Caco-2 (cell line): Measurements from ENCODE around the gene MMP8. TPM values are rescaled to one million over a fixed set of nuclear protein-coding genes. Genes with fewer than 3 reads are reported as not detected.

Experiments
- Bru-seq: library from RNA; stranded (reverse); fragments of 400-500 nt; gene quantifications from one replicate; lab custom pipeline; 2021; lab: Mats Ljungman, UMichigan
- BruChase-seq, 2 experiments: library from RNA; stranded (reverse); fragments of 400-500 nt; gene quantifications; one replicate each; lab custom pipeline; 2021; lab: Mats Ljungman, UMichigan
- BruUV-seq: library from RNA; stranded (reverse); fragments of 400-500 nt; replicated peaks from 2 replicates; lab custom pipeline; 2021; lab: Mats Ljungman, UMichigan
- CTCF ChIA-PET: fragments of 300-600 bp; sonication (Branson Sonifier 250); formaldehyde crosslinking; loops from one replicate; lab custom pipeline; 2022; ENCODE audit warnings: antibody characterized with exemption; lab: Charles Lee
- POLR2A ChIA-PET: fragments of 300-600 bp; sonication (Branson Sonifier 250); formaldehyde crosslinking; loops from one replicate; lab custom pipeline; 2022; ENCODE audit warnings: antibody characterized with exemption; lab: Charles Lee
- DNase-seq, 2 experiments: peaks; one replicate each; pipeline versions ENCODE4 v3.0.0 to v3.0.0-alpha.2; 2020 to 2022
- H3K27me3 ChIP-seq: replicated peaks from 2 replicates; pipeline ENCODE4 v1.6.0; 2011; ENCODE audit warnings: low read length; ENCODE audit not compliant: control insufficient read depth, insufficient read depth
- H3K36me3 ChIP-seq: 2 replicates; pipeline ENCODE4 v1.5.1; 2011; ENCODE audit warnings: low read length; ENCODE audit not compliant: control insufficient read depth, insufficient read depth
- H3K4me1 ChIP-seq: fragments of 250-450 bp; sonication (Bioruptor Pico); 2 replicates; pipeline ENCODE4 v1.5.1; 2020; ENCODE audit warnings: mild to moderate bottlenecking
- H3K4me3 ChIP-seq: 2 replicates; pipeline ENCODE4 v1.5.1; 2011; ENCODE audit warnings: low read depth, mild to moderate bottlenecking, control low read depth, low read length
- H3K9me3 ChIP-seq: fragments of 250-450 bp; sonication (Bioruptor Pico); 2 replicates; pipeline ENCODE4 v1.5.1; 2020; ENCODE audit warnings: mild to moderate bottlenecking, moderate library complexity
- H3K27ac Mint-ChIP-seq: one replicate; pipeline ENCODE4 v1.8.0; 2022; ENCODE audit warnings: mixed read lengths; ENCODE audit not compliant: unreplicated experiment
- H3K27me3 Mint-ChIP-seq: one replicate; pipeline ENCODE4 v1.8.0; 2022; ENCODE audit warnings: mixed read lengths; ENCODE audit not compliant: insufficient read depth, unreplicated experiment
- H3K36me3 Mint-ChIP-seq: one replicate; pipeline ENCODE4 v1.8.0; 2022; ENCODE audit warnings: mild to moderate bottlenecking, mixed read lengths; ENCODE audit not compliant: insufficient read depth, unreplicated experiment
- H3K4me1 Mint-ChIP-seq: one replicate; pipeline ENCODE4 v1.8.0; 2022; ENCODE audit warnings: low read depth, mixed read lengths; ENCODE audit not compliant: unreplicated experiment
- H3K4me3 Mint-ChIP-seq: one replicate; pipeline ENCODE4 v1.8.0; 2022; ENCODE audit warnings: mild to moderate bottlenecking, moderate library complexity, mixed read lengths; ENCODE audit not compliant: unreplicated experiment
- H3K9me3 Mint-ChIP-seq: one replicate; pipeline ENCODE4 v1.8.0; 2022; ENCODE audit warnings: mixed read lengths; ENCODE audit not compliant: unreplicated experiment
- intact Hi-C: fragments of 100-400 bp; cut with micrococcal nuclease; formaldehyde crosslinking; loops from one replicate; pipeline ENCODE4 v1.10.0; 2022; ENCODE audit not compliant: unreplicated experiment
- long read RNA-seq: library from polyadenylated mRNA; stranded (forward); transcript quantifications from one replicate; pipeline ENCODE4 v2.0.0, GENCODE V29; 2022
- total RNA-seq: library from RNA; stranded (reverse); gene quantifications from 2 replicates; pipeline ENCODE4 v1.2.3, GENCODE V29; 2022
- TF ChIP-seq, protein P1 (sequence below), 2 experiments: fragments of 200-600 bp in 1 of 2; IDR thresholded peaks; 1 replicate in 1 of 2; 2 replicates in 1 of 2; pipeline versions ENCODE4 v1.5.1 to v1.8.0; 2011 to 2022; ENCODE audit warnings: antibody characterized with exemption in 1 of 2, control low read depth in 1 of 2, inconsistent platforms in 1 of 2, low read depth in 1 of 2, low read length in 1 of 2, mild to moderate bottlenecking in 1 of 2, moderate library complexity in 1 of 2; ENCODE audit not compliant: insufficient read depth in 1 of 2, severe bottlenecking in 1 of 2, unreplicated experiment in 1 of 2

The MMP8 gene, protein sequence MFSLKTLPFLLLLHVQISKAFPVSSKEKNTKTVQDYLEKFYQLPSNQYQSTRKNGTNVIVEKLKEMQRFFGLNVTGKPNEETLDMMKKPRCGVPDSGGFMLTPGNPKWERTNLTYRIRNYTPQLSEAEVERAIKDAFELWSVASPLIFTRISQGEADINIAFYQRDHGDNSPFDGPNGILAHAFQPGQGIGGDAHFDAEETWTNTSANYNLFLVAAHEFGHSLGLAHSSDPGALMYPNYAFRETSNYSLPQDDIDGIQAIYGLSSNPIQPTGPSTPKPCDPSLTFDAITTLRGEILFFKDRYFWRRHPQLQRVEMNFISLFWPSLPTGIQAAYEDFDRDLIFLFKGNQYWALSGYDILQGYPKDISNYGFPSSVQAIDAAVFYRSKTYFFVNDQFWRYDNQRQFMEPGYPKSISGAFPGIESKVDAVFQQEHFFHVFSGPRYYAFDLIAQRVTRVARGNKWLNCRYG
- total RNA-seq (not detected in 2 replicates), Bru-seq, nascent RNA (not detected), BruChase-seq, experiment 1, labeled RNA remaining after a 2-hour chase (not detected), BruChase-seq, experiment 2, labeled RNA remaining after a 6-hour chase (not detected)
- long read RNA-seq, result 0 reads

DNA sequence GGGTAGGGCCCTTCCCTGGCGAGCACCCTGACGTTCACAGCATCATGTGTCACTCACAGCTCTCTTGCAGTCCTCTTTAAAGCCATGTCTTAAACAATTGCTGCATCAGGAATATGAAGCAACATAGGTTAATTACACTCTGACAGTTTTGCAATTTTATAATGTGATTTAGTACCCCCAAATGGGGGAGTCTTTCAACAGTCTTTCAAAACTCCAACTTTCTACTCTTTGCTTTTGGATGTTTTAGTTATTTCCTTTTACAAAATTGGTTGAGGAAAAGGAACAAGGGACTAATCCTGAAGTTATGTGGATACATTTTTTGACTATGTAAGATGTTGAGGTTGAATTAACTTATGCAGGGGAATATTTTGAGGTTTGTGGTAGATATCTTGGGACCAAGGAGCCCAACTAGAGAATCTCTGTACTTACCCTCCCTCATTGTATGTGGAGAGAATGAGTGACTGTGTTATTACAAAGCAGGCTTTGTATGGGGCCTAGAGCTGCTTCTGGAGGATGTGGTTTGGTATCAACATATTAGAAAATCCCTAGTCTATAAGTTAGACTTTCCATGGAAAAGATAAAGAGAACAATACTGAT, at the start of gene MMP8:
Gene MMP8 (minus strand): TSS at position 51 of the 597 bp plus-strand sequence. CDS start 99 bp downstream, outside the sequence.
- H3K4me1 ChIP-seq, result no peaks in the 10 kb centered on the region
- Mint-ChIP-seq H3K9me3 (no peaks in the 10 kb centered on the region), H3K27ac (no peak within 1 kb of the TSS), H3K4me1 (no peaks in the 10 kb centered on the region), H3K4me3 (no peak within 1 kb of the TSS), H3K27me3 (peaks cover 5% of the 10 kb centered on the region), H3K36me3 (no peaks in the 10 kb centered on the region)
- CTCF ChIA-PET, result no interaction called here
- no peak within 1 kb of the TSS for H3K4me3 ChIP-seq
- TF ChIP-seq, protein P1, sequence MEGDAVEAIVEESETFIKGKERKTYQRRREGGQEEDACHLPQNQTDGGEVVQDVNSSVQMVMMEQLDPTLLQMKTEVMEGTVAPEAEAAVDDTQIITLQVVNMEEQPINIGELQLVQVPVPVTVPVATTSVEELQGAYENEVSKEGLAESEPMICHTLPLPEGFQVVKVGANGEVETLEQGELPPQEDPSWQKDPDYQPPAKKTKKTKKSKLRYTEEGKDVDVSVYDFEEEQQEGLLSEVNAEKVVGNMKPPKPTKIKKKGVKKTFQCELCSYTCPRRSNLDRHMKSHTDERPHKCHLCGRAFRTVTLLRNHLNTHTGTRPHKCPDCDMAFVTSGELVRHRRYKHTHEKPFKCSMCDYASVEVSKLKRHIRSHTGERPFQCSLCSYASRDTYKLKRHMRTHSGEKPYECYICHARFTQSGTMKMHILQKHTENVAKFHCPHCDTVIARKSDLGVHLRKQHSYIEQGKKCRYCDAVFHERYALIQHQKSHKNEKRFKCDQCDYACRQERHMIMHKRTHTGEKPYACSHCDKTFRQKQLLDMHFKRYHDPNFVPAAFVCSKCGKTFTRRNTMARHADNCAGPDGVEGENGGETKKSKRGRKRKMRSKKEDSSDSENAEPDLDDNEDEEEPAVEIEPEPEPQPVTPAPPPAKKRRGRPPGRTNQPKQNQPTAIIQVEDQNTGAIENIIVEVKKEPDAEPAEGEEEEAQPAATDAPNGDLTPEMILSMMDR (IDR thresholded peaks at IDR 0.05; ENCODE audit: insufficient read depth in 1 of 2, low read depth in 1 of 2, low read length in 1 of 2, severe bottlenecking in 1 of 2, unreplicated experiment in 1 of 2), result no peak
- DNase-seq, result no peak
- intact Hi-C loops, result no loop called here
- no peaks in the 10 kb centered on the region for H3K27me3 ChIP-seq
- BruUV-seq, result no TSS peak
- no peaks in the 10 kb centered on the region for H3K9me3 ChIP-seq
- no peaks in the 10 kb centered on the region for H3K36me3 ChIP-seq
- POLR2A ChIA-PET, result no interaction called here

DNA sequence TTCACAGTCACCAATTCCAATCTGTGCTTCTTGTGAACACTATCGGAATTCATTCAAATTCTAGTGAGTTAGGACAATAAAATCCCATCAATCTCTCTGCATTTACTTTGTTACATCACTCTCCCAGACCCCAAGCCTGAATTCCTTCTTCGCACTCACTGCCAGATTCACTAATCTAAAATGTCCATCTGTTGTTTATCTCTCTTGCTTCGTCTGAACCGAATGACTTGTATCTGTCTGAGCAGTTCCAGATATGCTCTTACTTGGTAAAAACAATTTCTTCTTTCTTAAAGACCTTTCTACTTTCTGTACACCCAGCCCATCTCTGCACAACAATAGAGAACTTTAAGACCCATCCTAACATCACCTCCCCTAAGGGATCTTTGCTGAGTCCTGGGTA, 48.6 kb upstream of the MMP8 start:
- H3K27me3 Mint-ChIP-seq, result no peaks in the 10 kb centered on the region
- BruUV-seq, result no TSS peak
- H3K9me3 Mint-ChIP-seq, result peaks cover 12% of the 10 kb centered on the region
- DNase-seq, result no peak
- no peaks in the 10 kb centered on the region for H3K36me3 ChIP-seq
- H3K36me3 Mint-ChIP-seq, result peaks cover 11% of the 10 kb centered on the region
- POLR2A ChIA-PET, result no interaction called here
- H3K27ac Mint-ChIP-seq, result no peak overlapping the region
- H3K4me1 Mint-ChIP-seq, result no peaks in the 10 kb centered on the region
- TF ChIP-seq, protein P1 (IDR thresholded peaks at IDR 0.05; ENCODE audit: insufficient read depth in 1 of 2, low read depth in 1 of 2, low read length in 1 of 2, severe bottlenecking in 1 of 2, unreplicated experiment in 1 of 2), result no peak
- H3K9me3 ChIP-seq, result no peaks in the 10 kb centered on the region
- H3K4me3 ChIP-seq, result no peak overlapping the region
- H3K27me3 ChIP-seq, result no peaks in the 10 kb centered on the region
- no peaks in the 10 kb centered on the region for H3K4me1 ChIP-seq
- intact Hi-C loops, result no loop called here
- no peak overlapping the region for H3K4me3 Mint-ChIP-seq
- CTCF ChIA-PET, result no interaction called here

DNA sequence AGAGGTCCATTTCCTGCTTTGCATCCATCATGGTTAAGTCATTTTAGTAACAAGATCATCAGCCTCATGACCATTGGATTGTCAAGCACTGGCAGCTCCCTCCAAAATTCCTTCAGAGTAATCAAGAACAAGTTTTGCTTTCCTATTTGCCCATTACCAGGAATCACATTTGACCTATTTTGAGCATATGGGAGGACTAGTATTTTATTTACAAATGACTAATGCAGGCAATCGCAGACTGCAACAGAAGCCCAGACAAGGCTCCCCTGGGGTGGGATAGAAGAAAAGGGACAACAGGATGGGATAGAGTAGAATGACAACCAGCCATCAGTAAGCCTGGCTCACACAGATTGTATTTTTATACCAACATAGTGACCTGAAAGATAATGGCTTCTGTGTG, 46.6 kb upstream of the MMP8 start:
- Mint-ChIP-seq H3K36me3 (peaks cover 20% of the 10 kb centered on the region), H3K9me3 (peaks cover 12% of the 10 kb centered on the region), H3K27me3 (no peaks in the 10 kb centered on the region), H3K4me3 (no peak overlapping the region), H3K4me1 (peaks cover 6% of the 10 kb centered on the region), H3K27ac (no peak overlapping the region)
- intact Hi-C loops, result no loop called here
- Histone ChIP-seq H3K36me3 (no peaks in the 10 kb centered on the region), H3K9me3 (no peaks in the 10 kb centered on the region), H3K27me3 (no peaks in the 10 kb centered on the region), H3K4me1 (peaks cover under 1% of the 10 kb centered on the region; the same call in 1 of the 2 replicates), H3K4me3 (no peak overlapping the region)
- BruUV-seq, result no TSS peak
- TF ChIP-seq, protein P1 (IDR thresholded peaks at IDR 0.05; ENCODE audit: insufficient read depth in 1 of 2, low read depth in 1 of 2, low read length in 1 of 2, severe bottlenecking in 1 of 2, unreplicated experiment in 1 of 2), result no peak
- no peak for DNase-seq
- ChIA-PET CTCF (no interaction called here), POLR2A (no interaction called here)
